Large intestine (tissue), 3 donors: Measurements from ENCODE around the gene RCCD1. TPM values are rescaled to one million over a fixed set of nuclear protein-coding genes. Genes with fewer than 3 reads are reported as not detected.

ENCODE experiments used
- DNase-seq, 2 donors: peaks; one replicate each; pipeline versions ENCODE4 v3.0.0 to v3.0.0-alpha.2; 2013
- H3K27ac ChIP-seq: one replicate; pipeline ENCODE4 v1.5.1; 2013; ENCODE audit warnings: low read length
- H3K27me3 ChIP-seq: 2 replicates; pipeline ENCODE4 v1.6.1; 2013; ENCODE audit warnings: low read length; ENCODE audit not compliant: control insufficient read depth, insufficient read depth
- H3K36me3 ChIP-seq: 2 replicates; pipeline ENCODE4 v1.6.1; 2013; ENCODE audit warnings: low read length; ENCODE audit not compliant: control insufficient read depth, insufficient read depth
- H3K4me1 ChIP-seq: one replicate; pipeline ENCODE4 v1.6.1; 2013; ENCODE audit warnings: low read length; ENCODE audit not compliant: control insufficient read depth, insufficient read depth
- H3K4me3 ChIP-seq: one replicate; pipeline ENCODE4 v1.5.1; 2013; ENCODE audit warnings: low read length
- H3K9me3 ChIP-seq: one replicate; pipeline ENCODE4 v1.6.1; 2013; ENCODE audit warnings: mild to moderate bottlenecking, low read depth, low read length, moderate library complexity; ENCODE audit not compliant: control insufficient read depth
- WGBS: methylation state at CpG from one replicate; pipeline ENCODE4 v1.1.5; 2013; ENCODE audit warnings: low lambda C conversion rate; ENCODE audit not compliant: insufficient coverage; 5-methylcytosine and 5-hydroxymethylcytosine counted together
- polyA plus RNA-seq: library from polyadenylated mRNA; unstranded; fragments of 120-200 nt; gene quantifications from one replicate; pipeline ENCODE4 v1.2.1, GENCODE V29; 2013

The RCCD1 gene
- polyA plus RNA-seq, 1 donor: 22.9 TPM

- DNase-seq: no peak
- Histone ChIP-seq H3K9me3 (no peaks in the 10 kb centered on the region), H3K36me3 (peaks cover 53% of the 10 kb centered on the region), H3K4me1 (no peaks in the 10 kb centered on the region), H3K4me3 (no peak overlapping the region), H3K27me3 (no peaks in the 10 kb centered on the region), H3K27ac (no peak overlapping the region)
- WGBS: no CpG with 5 or more reads among the region's 7 CpGs
Measured at GRCh38 chr15:90970274-90970673, 15.6 kb downstream of the RCCD1 start.

GRCh38 chr15:90972133-90972532, 17.4 kb downstream of the RCCD1 start:
- WGBS: 100% methylated on average over 2 of the region's 5 CpGs
- Histone ChIP-seq H3K27ac (no peak overlapping the region), H3K4me1 (no peaks in the 10 kb centered on the region), H3K36me3 (peaks cover 51% of the 10 kb centered on the region), H3K4me3 (no peak overlapping the region), H3K27me3 (no peaks in the 10 kb centered on the region), H3K9me3 (no peaks in the 10 kb centered on the region)
- no peak for DNase-seq

GRCh38 chr15:90974216-90974615, 19.5 kb downstream of the RCCD1 start:
- DNase-seq: no peak
- H3K27me3 ChIP-seq: no peaks in the 10 kb centered on the region
- no peak overlapping the region for H3K4me3 ChIP-seq
- WGBS: 100% methylated on average over 2 of the region's 21 CpGs
- H3K27ac ChIP-seq: no peak overlapping the region
- H3K9me3 ChIP-seq: no peaks in the 10 kb centered on the region
- peaks cover 38% of the 10 kb centered on the region for H3K36me3 ChIP-seq
- H3K4me1 ChIP-seq: no peaks in the 10 kb centered on the region

GRCh38 chr15:90979582-90979981, 24.9 kb downstream of the RCCD1 start:
- Histone ChIP-seq H3K9me3 (no peaks in the 10 kb centered on the region), H3K4me1 (no peaks in the 10 kb centered on the region), H3K4me3 (no peak overlapping the region), H3K27ac (no peak overlapping the region), H3K27me3 (no peaks in the 10 kb centered on the region), H3K36me3 (peaks cover 43% of the 10 kb centered on the region)
- DNase-seq: no peak
- no CpG with 5 or more reads among the region's 1 CpG for WGBS

DNA sequence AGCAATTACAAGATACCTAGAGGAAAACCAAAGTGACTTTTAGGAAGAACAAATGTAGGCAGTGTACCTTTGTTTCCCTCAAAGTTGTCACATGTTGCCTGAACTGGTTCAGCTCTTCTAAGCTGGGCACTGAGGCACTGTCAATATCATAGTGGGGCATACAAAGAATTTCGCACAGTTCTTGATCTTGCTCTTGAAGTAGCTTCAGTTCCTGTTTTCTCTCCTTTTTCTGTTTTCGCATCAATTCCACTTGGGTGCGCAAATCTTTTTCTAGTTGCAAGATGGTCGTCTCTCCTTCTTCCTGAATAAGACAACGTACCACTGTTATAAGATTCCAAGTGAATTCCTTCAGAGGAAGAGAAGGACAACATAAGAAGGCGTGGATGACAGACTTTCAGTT, 27.0 kb downstream of the RCCD1 start:
- Histone ChIP-seq H3K36me3 (peaks cover 34% of the 10 kb centered on the region), H3K4me3 (no peak overlapping the region), H3K4me1 (no peaks in the 10 kb centered on the region), H3K27me3 (no peaks in the 10 kb centered on the region), H3K9me3 (no peaks in the 10 kb centered on the region), H3K27ac (no peak overlapping the region)
- no peak for DNase-seq
- WGBS: 100% methylated on average over 2 of the region's 6 CpGs

GRCh38 chr15:90982135-90982534, 27.5 kb downstream of the RCCD1 start:
- Histone ChIP-seq H3K4me3 (no peak overlapping the region), H3K9me3 (no peaks in the 10 kb centered on the region), H3K36me3 (peaks cover 34% of the 10 kb centered on the region), H3K27me3 (no peaks in the 10 kb centered on the region), H3K27ac (no peak overlapping the region), H3K4me1 (no peaks in the 10 kb centered on the region)
- DNase-seq: no peak
- 100% methylated on average over 1 of the region's 5 CpGs for WGBS

GRCh38 chr15:90986790-90987507, 32.3 kb downstream of the RCCD1 start:
- Histone ChIP-seq H3K27ac (no peak overlapping the region), H3K36me3 (peaks cover 9% of the 10 kb centered on the region), H3K9me3 (no peaks in the 10 kb centered on the region), H3K4me3 (no peak overlapping the region), H3K4me1 (peaks cover 3% of the 10 kb centered on the region), H3K27me3 (no peaks in the 10 kb centered on the region)
- no peak for DNase-seq
- 84% methylated on average over 5 of the region's 11 CpGs for WGBS

DNA sequence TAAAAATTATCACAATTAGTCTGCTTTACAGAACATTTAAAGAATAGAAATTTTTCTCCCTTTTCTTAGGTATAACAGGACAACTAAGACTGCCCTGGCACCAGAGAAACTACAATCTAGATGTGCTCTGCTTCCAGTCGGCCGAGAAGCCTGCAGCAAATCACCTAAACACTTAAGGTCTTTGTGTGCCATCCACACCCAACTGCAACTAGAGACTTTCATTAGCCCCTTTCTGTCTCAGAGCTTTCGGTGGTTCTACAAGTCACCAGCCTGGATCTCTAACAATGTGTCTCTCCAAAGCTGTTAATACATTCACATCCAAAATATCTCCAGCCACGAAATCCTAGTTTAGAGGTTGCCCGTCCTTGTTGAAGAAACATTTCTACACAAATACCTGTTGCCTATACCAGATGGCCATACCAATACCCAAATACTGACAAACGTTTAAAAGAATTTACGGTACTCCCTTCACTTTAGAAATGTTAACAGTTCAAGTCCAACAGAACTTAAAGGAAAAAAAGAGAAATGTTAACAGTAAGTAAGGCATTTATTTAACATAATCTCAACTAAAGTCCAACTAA, 33.0 kb downstream of the RCCD1 start:
- H3K27me3 ChIP-seq: no peaks in the 10 kb centered on the region
- H3K27ac ChIP-seq: no peak overlapping the region
- H3K4me3 ChIP-seq: no peak overlapping the region
- DNase-seq: peak in 1 of 2 donors; percentile 19
- WGBS: 42% methylated on average over 2 of the region's 7 CpGs
- H3K9me3 ChIP-seq: no peaks in the 10 kb centered on the region
- peaks cover 3% of the 10 kb centered on the region for H3K4me1 ChIP-seq
- peaks cover 9% of the 10 kb centered on the region for H3K36me3 ChIP-seq

GRCh38 chr15:90988296-90988695, 33.6 kb downstream of the RCCD1 start:
- peaks cover 3% of the 10 kb centered on the region for H3K4me1 ChIP-seq
- no peaks in the 10 kb centered on the region for H3K27me3 ChIP-seq
- no peak overlapping the region for H3K4me3 ChIP-seq
- peaks cover 8% of the 10 kb centered on the region for H3K36me3 ChIP-seq
- 53% methylated on average over 4 of the region's 6 CpGs for WGBS
- DNase-seq: peak in 1 of 2 donors; percentile 54
- H3K9me3 ChIP-seq: no peaks in the 10 kb centered on the region
- H3K27ac ChIP-seq: no peak overlapping the region

GRCh38 chr15:90989040-90989768, 34.5 kb downstream of the RCCD1 start:
- Histone ChIP-seq H3K27me3 (no peaks in the 10 kb centered on the region), H3K4me1 (peaks cover 3% of the 10 kb centered on the region), H3K36me3 (peaks cover 4% of the 10 kb centered on the region), H3K27ac (no peak overlapping the region), H3K9me3 (no peaks in the 10 kb centered on the region), H3K4me3 (no peak overlapping the region)
- no peak for DNase-seq
- WGBS: no CpG with 5 or more reads among the region's 7 CpGs
